Body of pancreas (tissue), 4 donors: ENCODE results near the gene HPRT1.

ENCODE experiments used
- CTCF ChIP-seq, 7 experiments: fragments of 450-650 bp in 4 of 7; fragments of 200-600 bp in 3 of 7; sonication (generic) in 3 of 7; IDR thresholded peaks; one replicate each; pipeline ENCODE4 v1.5.1; 2016 to 2019; ENCODE audit warnings: antibody characterized with exemption in 7 of 7
- POLR2A ChIP-seq, 3 donors: fragments of 450-650 bp; IDR thresholded peaks; one replicate each; pipeline ENCODE4 v1.6.1; 2016; ENCODE audit warnings: antibody characterized with exemption in 3 of 3, mild to moderate bottlenecking in 2 of 3

- TF ChIP-seq CTCF (IDR thresholded peaks at IDR 0.05) (no peak), POLR2A (IDR thresholded peaks at IDR 0.05) (no peak)
Measured at GRCh38 chrX:134544513-134545151, 84.7 kb downstream of the HPRT1 start.
